Peyer's patch (tissue), 4 donors: Measurements from ENCODE around the gene OST4. TPM values are rescaled to one million over a fixed set of nuclear protein-coding genes. Genes with fewer than 3 reads are reported as not detected.

ENCODE experiments used
- DNase-seq, 3 donors: peaks; one replicate each; pipeline ENCODE4 v3.0.0-alpha.2; 2017 to 2019
- H3K27ac ChIP-seq, 4 donors: fragments of 200-600 bp; sonication (generic); one replicate each; pipeline ENCODE4 v1.5.1; 2016 to 2019
- H3K27me3 ChIP-seq, 2 donors: fragments of 200-600 bp; sonication (generic); one replicate each; pipeline ENCODE4 v1.5.1; 2019
- H3K36me3 ChIP-seq, 3 donors: fragments of 200-600 bp; sonication (generic); one replicate each; pipeline ENCODE4 v1.5.1; 2016 to 2019
- H3K4me1 ChIP-seq, 4 donors: fragments of 200-600 bp; sonication (generic); one replicate each; pipeline ENCODE4 v1.5.1; 2016 to 2019
- H3K4me3 ChIP-seq, 4 donors: fragments of 200-600 bp; sonication (generic); 1 replicate in 3 of 4; 2 replicates in 1 of 4; pipeline ENCODE4 v1.5.1; 2016 to 2019; ENCODE audit warnings: mild to moderate bottlenecking in 1 of 4
- H3K9me3 ChIP-seq, 4 donors: fragments of 200-600 bp; sonication (generic); one replicate each; pipeline ENCODE4 v1.5.1; 2016 to 2019; ENCODE audit warnings: mild to moderate bottlenecking in 1 of 4
- CTCF ChIP-seq, 6 experiments: fragments of 450-650 bp in 4 of 6; fragments of 200-600 bp in 2 of 6; sonication (generic) in 1 of 6; IDR thresholded peaks; one replicate each; pipeline ENCODE4 v1.5.1; 2017 to 2019; ENCODE audit warnings: antibody characterized with exemption in 6 of 6, mild to moderate bottlenecking in 3 of 6, moderate library complexity in 1 of 6
- POLR2A ChIP-seq, 2 donors: fragments of 450-650 bp; IDR thresholded peaks; one replicate each; pipeline ENCODE4 v1.5.1; 2017; ENCODE audit warnings: antibody characterized with exemption in 2 of 2, mild to moderate bottlenecking in 2 of 2, moderate library complexity in 2 of 2
- total RNA-seq, 4 donors: library from RNA; depleted of rRNA; stranded (reverse); fragments of >200 nt; gene quantifications; one replicate each; pipeline ENCODE4 v1.1.0, GENCODE V29; 2016

OST4 gene
- total RNA-seq, 4 donors from 2014 or later = 136 to 329 (median 225) TPM

DNA sequence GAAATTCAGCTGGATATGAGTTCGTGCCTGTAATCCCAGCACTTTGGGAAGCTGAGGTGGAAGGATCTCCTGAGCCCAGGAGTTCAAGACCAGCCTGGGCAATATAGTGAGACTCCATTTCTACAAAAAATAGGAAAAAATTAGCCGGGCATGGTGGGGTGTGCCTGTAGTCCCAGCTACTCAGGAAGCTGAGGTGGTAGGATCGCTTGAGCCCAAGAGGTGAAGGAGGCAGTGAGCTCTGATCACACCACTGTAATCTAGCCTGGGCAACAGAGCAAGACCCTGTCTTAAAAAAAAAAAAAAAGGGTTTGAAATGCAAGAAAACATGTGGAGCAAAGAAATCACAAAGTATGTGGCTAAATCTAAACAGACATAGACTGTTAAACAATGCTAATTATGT, 37.6 kb upstream of the OST4 start:
- no peak overlapping the region for H3K27ac ChIP-seq
- no peaks in the 10 kb centered on the region for H3K36me3 ChIP-seq
- no peak for TF ChIP-seq CTCF (IDR thresholded peaks at IDR 0.05)
- no peaks in the 10 kb centered on the region for H3K27me3 ChIP-seq
- H3K9me3 ChIP-seq = no peaks in the 10 kb centered on the region
- H3K4me3 ChIP-seq = no peak overlapping the region
- H3K4me1 ChIP-seq = no peaks in the 10 kb centered on the region
- DNase-seq = no peak

GRCh38 chr2:27108221-27108620, 36.8 kb upstream of the OST4 start:
- H3K4me3 ChIP-seq = no peak overlapping the region
- H3K27me3 ChIP-seq = no peaks in the 10 kb centered on the region
- DNase-seq = no peak
- no peaks in the 10 kb centered on the region for H3K4me1 ChIP-seq
- no peaks in the 10 kb centered on the region for H3K36me3 ChIP-seq
- no peaks in the 10 kb centered on the region for H3K9me3 ChIP-seq
- TF ChIP-seq POLR2A (IDR thresholded peaks at IDR 0.05) = no peak
- no peak for TF ChIP-seq CTCF (IDR thresholded peaks at IDR 0.05)
- H3K27ac ChIP-seq = no peak overlapping the region

DNA sequence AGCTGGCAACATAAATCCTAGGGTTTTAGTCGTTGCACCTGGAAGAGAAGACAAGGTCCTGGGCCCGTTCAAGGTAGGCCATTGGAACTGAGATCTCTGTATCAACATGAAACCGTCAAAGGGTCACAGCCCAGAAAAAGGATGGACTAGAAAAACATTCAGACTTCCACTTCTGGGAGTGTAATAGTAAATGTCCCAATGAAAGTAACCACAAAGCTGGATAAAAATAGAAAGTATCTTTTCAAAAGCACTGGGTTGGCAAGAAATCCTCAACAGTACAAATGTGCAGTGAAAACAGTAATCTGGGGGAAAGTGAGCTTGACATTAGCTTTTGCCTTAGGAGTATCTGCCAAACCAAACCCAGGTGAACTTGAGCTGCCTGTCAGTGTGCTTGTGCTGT, 34.5 kb upstream of the OST4 start:
- no peak for DNase-seq
- Histone ChIP-seq H3K36me3 (no peaks in the 10 kb centered on the region), H3K27me3 (no peaks in the 10 kb centered on the region), H3K4me1 (no peaks in the 10 kb centered on the region), H3K9me3 (no peaks in the 10 kb centered on the region), H3K27ac (no peak overlapping the region), H3K4me3 (no peak overlapping the region)
- TF ChIP-seq POLR2A (IDR thresholded peaks at IDR 0.05) (no peak), CTCF (IDR thresholded peaks at IDR 0.05) (no peak)

GRCh38 chr2:27102329-27102728, 30.9 kb upstream of the OST4 start:
- Histone ChIP-seq H3K36me3 (peaks cover 0 to 30% (median 0%) of the 10 kb centered on the region in 3 donors), H3K4me3 (no peak overlapping the region), H3K27ac (no peak overlapping the region), H3K27me3 (no peaks in the 10 kb centered on the region), H3K9me3 (no peaks in the 10 kb centered on the region), H3K4me1 (no peaks in the 10 kb centered on the region)
- no peak for DNase-seq
- TF ChIP-seq CTCF (IDR thresholded peaks at IDR 0.05) (no peak), POLR2A (IDR thresholded peaks at IDR 0.05) (no peak)

GRCh38 chr2:27100036-27100435, 28.6 kb upstream of the OST4 start:
- DNase-seq = no peak
- no peaks in the 10 kb centered on the region for H3K9me3 ChIP-seq
- H3K27me3 ChIP-seq = no peaks in the 10 kb centered on the region
- peaks cover 0 to 15% (median 2%) of the 10 kb centered on the region in 4 donors for H3K4me1 ChIP-seq
- H3K27ac ChIP-seq = no peak overlapping the region
- H3K36me3 ChIP-seq = peaks cover 0 to 37% (median 0%) of the 10 kb centered on the region in 3 donors
- no peak overlapping the region for H3K4me3 ChIP-seq
- TF ChIP-seq POLR2A (IDR thresholded peaks at IDR 0.05) (no peak), CTCF (IDR thresholded peaks at IDR 0.05) (no peak)

GRCh38 chr2:27099334-27099955, 28.0 kb upstream of the OST4 start:
- no peaks in the 10 kb centered on the region for H3K27me3 ChIP-seq
- H3K9me3 ChIP-seq = no peaks in the 10 kb centered on the region
- peaks cover 0 to 42% (median 0%) of the 10 kb centered on the region in 3 donors for H3K36me3 ChIP-seq
- no peak overlapping the region for H3K4me3 ChIP-seq
- H3K4me1 ChIP-seq = peaks cover 0 to 21% (median 2%) of the 10 kb centered on the region in 4 donors
- no peak for TF ChIP-seq POLR2A (IDR thresholded peaks at IDR 0.05)
- no peak for TF ChIP-seq CTCF (IDR thresholded peaks at IDR 0.05)
- DNase-seq = no peak
- H3K27ac ChIP-seq = no peak overlapping the region
